NCI-H146 treated with DMSO at 0.1 percent for 48 hours (cell line): ENCODE data around the gene ADTRP.

ENCODE experiments used
- DNase-seq: peaks from one replicate; lab custom pipeline; 2025; ENCODE audit not compliant: unreplicated experiment; lab: John Stamatoyannopoulos, UW

Gene ADTRP, protein sequence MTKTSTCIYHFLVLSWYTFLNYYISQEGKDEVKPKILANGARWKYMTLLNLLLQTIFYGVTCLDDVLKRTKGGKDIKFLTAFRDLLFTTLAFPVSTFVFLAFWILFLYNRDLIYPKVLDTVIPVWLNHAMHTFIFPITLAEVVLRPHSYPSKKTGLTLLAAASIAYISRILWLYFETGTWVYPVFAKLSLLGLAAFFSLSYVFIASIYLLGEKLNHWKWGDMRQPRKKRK

DNA sequence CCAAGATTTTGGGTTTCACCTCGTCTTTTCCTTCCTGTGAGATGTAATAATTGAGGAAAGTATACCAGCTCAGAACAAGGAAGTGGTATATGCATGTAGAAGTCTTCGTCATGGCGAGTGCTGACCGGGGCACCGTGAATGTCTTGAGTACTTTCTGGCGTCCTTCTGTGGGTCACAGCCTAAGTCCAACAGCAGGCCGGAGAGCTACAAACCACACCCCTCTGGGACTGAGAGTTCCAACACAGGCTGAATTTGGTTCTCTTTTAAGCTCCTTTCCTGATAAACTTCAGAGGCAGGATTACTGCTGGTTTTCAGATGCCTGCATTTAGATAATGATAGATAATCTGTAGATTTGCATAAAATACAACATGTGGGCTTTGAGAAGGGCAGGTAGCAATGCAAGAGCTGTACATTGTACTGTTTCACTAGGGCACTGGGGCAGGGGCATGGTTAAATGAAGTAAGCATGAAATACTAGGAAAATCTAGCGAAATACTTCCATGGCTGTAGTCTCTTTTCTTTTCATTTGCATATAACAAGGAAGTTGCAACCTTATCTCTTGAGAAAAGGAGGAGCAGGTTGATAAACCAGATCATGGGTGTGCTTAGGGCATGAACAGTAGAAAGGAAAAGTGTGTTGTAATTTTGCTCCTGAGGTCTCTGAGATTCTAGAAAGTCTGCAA is at the start of gene ADTRP:
Gene ADTRP (minus strand): TSS at position 156 of the 681 bp plus-strand sequence. CDS start 44 bp downstream, at position 112.
- DNase-seq, result no peak

DNA sequence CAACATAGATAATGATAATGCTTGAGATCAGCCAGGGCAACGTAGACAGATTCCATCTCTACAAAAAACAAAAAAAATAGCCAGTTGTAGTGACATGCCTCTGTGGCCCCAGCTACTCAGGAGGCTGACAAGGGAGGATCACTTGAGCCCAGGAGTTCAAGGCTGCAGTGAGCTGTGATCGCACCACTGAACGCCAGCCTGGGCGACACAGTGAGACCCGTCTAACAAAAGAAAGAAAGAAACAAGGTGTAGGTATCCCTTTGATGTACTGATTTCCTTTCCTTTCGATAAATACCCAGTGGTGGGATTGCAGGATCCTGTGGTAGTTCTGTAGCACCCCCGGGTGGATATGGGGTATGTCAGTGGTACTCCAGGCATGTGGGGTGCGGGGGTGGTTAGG is 48.2 kb upstream of the ADTRP start:
- DNase-seq, result no peak

DNA sequence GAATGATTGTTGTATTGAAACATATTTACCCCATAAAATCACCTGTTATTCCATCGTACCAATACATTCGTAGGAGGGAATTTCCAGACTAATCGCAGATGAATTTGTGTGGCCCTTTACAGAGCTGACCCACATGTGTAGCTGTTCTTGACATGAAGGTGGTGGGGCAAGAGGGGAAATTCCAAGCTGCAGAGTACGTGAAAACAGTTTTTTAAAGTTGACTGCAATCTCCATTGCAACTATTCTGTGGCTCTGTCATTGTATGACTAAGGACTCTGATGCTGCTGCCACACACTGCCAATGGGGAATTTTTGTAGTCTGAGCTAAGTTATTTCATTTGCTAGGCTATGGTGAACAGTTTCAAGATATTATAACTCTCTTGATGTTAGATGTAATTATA is 46.4 kb upstream of the ADTRP start:
- no peak for DNase-seq

DNA sequence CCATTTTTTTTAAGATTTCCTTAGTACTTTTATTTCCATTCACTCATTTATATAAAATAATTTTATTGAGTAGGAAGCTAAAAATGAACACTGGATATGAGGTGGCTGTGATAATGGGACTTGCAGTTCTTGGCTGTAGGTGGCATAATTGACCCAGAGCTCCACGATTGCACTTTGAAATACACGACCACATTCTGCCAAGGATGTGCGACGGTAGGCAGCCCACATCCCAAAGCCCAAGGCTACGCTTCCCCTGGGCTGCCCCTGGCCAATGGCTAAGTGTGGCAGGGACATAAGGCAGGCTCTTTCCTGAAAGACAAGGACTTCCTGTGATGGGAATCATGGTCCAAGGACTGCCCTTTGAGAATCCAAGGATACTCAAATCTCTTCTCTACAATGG is 43.7 kb upstream of the ADTRP start:
- DNase-seq, result no peak

DNA sequence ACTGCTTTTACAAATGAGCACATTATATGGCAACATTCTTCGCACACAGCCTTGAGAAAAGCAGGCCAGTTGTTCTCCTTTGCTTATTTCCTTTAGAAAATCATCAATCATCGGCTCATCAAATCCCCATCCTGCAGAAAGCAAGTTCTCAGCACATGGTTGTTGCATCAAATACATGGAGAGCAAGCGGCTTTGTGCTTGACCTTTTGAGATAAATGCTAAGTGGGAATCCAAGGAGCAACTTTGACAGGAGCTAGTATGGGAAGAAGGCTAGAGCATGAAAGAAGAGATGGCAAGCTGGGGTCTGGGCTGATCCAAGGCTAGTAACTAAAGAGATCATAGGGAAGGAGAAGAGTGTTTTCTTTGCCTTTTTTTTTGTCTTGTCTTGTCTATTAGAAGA is 43.2 kb upstream of the ADTRP start:
- DNase-seq, result no peak

DNA sequence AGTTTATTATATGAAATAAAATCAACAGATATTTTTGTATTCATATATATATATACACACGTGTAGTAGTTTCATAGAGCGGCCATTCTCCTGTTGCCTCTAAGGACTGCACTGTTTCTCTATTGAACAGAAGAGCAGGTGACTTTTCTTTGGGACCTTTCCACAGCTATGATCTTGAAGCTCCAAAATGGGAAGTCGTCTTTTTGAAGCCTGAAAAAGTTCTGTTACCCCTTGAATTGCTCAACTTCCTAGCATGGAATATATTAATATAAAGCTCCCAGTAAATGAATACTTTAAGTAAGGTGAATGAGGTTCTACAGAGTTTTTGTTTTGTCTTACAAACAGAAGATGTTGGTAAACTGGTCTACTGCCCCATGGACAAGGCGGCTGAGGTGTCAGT is 42.2 kb upstream of the ADTRP start:
- no peak for DNase-seq

DNA sequence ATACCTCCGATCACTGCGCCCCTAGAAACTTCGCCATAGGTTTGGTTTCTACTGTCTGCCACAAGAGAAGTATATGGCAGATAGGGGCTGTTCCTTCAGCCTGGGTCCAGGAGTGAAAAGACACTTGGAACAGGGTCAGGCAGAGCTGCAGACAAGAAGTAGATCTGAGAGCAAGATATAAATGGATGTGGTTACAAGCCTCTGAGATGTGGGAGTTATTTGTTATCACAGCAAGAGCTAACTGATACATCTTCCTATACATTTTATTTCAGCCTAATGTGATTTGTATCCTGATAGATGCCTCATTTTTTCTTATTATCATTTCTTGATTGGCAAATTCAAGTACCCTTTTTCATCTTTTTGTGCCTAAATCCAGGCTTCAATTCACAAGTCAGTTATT is 40.9 kb upstream of the ADTRP start:
- no peak for DNase-seq

DNA sequence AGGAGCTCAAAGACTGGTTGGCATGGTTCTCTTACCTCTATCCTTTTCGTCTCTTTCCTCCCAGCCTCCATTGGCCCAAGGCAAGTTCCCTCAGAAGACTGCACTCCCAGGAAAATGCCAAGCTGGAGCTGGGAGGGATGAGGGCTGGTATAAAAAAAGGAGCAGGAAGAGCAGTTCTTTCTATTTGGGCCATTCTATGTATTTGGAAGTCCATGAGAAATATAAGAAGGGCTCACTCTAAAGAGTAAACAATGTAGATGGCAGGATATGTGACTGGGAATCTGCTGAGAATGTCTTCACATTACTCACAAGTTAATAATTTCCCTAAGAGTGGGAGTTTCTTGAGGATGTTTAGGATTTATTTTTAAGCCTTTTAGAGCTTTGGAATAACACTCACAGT is 36.6 kb upstream of the ADTRP start:
- no peak for DNase-seq

DNA sequence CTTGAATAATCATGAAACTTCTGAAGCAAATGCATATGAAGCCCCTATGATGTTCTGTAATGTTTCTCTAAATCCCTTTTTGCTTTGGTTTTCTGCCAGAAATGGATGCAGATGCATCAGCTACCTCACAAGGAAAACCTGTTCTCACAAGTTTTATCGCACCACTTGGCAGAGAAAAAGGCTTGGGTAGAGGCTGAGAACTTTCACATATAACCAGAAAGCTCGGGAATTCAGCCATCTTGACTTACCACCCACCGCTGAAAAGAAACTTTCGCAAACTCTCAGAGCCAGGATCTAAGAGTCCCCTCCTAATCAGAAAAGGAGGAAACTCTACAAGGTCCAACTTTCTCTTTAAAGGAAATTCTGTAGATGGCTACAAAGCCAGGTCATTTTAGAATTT is 36.2 kb upstream of the ADTRP start:
- no peak for DNase-seq

DNA sequence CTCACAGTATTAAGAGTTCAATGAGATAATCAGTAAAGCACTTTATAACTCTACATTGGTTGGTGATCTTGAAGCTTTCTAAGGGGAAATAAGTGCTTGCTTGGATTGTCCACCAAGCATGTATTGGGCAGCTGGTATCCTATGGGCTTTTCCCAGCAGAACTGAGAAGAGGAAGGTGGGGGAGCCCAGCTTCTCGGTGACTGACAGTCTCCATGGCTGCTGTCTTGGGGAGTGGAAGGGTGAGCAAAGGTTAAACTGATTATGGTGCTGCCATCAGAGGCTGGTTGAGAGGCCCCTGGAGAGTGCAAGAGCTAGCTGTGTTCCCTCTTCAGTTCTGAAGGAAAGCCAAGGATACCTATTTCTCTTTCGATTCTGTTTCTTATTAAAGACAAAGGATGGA is 35.5 kb upstream of the ADTRP start:
- DNase-seq, result no peak

DNA sequence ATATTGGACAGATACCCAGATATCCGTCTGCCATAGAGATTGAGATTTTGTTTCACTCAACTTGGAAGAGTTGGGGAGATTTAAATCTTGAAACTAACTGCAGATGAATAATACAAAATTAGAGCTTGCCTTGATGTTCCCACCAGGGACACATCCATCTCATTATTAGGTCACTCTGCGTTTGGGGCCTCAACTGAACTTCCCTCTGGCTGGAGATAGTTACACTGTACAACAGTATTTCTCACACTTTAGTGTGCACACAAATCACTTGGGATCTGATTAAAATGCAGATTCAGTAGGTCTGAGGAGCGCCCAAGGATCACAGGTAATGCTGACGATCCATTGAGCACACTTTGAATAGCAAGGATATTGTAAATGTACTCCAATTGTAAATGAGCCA is 35.0 kb upstream of the ADTRP start:
- no peak for DNase-seq

DNA sequence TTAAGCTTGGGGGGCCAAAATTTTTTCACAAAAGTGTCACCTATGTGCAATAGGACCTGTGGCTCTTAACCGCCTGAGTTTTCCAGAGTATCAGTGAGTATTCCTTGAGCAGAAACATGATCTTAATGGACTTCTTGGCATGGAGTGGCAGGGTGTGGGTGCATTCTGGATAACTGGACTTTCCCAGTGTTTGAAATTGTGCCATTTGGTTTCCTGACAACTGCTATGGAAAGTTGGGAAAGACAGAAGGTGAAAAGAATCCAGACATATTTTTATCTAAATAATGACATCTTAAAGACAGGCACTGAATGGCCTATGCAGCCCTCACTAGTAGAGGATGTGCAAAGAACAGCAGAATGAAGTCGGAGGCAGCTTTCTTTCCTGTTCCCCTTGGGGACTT is 34.3 kb upstream of the ADTRP start:
- no peak for DNase-seq

DNA sequence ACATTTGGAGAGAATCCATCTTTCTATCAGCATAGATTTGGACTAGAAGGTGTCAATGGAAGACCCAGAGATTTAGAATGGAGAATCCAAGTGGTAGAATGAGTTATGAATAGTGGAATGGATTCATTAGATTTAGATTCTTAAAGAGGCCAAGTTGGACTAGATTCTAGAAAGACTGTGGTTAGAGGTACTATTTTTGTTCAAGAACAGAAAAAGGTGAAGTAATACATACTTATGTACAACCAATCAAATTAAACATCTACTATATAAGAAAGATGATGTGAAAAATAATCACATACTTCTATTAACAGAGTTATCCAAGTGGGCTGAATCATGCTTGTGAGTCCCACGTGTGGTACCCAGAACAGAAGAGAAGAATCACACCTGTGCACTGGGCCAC is 33.8 kb upstream of the ADTRP start:
- DNase-seq, result no peak

DNA sequence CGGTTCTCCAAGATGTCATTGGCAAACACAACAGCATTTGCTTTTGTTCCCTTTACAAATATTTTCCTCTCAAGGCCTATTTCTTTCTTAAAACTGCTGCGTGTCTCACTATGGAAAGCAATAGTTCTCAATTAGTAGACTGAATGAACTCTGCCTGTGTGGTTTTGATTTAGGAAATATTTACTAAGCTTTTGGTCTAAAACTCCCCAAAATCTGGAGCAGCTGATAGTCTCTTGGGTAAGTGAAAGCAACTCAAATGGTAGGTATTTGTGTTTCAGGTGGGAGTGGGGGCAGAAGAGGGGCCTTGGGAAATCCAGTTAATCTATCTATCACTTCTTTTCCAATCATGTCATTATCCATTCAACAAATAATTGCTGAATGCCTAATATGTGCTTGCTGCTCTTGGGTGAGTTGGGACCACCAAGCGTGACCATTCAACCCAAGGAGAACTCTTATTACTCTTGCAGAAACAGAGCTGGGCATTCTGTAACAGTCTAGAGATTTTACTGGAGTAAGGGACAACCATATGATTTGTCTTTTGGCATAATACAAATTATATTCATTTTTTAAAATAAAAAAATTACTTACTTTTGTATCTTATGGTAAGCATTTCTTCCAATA is 33.2 kb upstream of the ADTRP start:
- DNase-seq, result no peak

DNA sequence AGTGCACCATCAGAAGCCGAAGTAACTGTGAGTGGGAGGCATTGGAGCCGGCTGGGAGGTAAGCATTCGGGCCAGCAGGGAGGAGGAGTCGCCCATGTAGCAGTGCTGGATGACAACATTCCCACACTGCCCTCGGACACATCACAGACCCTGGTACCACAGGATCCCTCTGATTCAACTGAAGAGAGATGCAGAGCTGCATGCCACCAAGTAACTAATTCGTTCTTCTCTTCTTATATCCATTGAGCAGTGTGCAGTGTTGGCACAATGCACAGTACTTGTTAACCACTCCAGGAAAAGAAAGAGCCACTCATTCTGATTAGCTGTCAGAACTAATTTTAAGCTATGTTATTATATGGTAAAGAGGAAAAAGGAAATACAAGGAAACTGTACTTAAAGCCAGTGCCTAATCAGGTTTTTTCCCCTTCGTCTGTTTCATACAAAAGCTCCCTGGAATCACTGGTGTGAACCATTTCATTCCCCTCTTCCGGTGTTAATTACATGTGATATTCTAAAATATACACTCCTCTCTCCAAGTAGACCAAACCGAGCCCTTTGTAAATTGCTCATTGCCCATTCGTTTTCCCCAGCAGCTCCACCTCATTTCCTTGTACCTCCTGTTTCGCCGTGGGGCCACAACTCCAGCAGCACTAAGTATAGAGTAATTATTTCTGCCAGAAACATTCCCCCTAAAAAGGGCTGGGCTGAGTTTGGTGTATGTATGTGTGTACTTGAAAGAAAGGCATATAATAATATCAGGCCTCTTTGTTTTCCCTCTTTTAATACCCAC is 32.4 kb upstream of the ADTRP start:
- DNase-seq, result no peak

DNA sequence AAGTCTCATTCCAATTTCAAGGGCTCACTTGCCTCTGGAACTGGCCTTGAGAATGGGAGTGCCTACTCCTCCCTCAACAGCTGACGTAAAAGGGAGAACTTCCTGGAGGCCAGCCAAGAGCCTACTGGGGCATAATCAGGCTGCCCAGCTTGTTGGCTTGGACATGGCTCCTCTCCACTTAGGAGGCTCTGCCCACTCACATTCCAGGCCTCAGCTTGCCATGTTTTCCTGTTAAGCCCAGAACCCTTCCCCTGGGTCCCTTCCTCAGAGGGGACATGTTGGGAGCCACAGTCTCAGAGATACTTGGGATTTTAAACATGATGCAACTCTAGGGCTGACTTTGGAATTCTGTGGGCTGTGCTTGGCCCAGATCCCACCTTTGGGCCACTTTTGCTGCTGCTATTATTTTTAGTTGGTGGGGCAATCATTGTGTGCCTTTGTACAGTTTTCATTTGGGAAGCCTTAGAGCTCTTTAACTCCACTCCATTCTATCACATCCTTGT is 31.5 kb upstream of the ADTRP start:
- DNase-seq, result no peak

DNA sequence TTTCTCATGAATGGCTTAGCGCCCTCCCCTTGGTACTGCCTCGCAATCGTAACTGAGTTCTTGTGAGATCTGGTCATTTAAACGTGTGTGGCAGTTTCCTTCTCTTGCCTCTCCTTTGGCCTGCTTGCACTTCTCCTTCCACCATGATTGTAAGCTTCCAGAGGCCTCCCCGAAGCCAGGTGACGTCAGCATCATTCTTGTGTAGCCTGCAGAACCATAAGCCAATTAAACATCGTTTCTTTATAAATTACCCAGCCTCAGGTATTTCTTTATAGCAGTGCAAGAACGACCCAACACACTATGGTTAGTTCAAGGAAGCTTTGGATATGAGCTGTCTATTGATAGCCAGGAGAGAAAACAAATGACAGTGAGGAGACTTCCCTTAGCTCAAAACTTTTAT is 29.5 kb upstream of the ADTRP start:
- no peak for DNase-seq

DNA sequence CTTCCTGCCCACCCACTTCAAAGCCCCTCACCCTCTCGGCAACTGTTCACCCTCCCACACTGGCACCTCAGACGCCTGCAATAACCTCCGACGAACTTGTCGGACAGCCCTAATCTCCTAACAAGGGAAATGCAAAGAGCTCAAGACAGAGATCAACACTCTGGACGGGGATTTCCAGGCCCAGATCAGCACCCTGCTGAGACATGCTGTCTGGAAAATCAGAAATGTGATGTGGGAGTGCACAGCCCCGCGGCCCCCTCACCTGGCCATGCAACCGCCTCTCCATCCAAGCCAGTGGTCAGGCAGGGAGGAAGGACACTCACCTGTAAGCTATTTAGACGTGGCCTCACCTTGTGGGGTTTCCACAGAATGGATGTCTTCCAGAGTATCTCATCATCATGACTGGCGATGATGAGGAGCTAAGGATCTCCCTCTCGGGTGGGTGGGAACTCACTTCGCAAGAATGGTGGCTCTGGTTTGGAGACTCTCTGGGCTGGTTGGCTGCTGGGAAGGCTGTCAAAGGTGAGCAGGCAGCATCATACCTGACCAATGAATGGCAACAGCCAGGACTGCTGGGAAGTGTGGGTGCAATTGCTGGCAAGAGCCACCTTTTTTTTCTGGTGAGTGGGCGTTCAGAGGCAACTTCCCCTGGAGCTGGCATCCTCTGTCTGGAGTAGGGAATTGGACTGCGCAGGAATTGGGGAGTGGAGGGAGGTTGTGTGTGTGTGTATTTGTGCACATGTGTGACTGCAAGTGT is 28.1 kb upstream of the ADTRP start:
- DNase-seq, result no peak

DNA sequence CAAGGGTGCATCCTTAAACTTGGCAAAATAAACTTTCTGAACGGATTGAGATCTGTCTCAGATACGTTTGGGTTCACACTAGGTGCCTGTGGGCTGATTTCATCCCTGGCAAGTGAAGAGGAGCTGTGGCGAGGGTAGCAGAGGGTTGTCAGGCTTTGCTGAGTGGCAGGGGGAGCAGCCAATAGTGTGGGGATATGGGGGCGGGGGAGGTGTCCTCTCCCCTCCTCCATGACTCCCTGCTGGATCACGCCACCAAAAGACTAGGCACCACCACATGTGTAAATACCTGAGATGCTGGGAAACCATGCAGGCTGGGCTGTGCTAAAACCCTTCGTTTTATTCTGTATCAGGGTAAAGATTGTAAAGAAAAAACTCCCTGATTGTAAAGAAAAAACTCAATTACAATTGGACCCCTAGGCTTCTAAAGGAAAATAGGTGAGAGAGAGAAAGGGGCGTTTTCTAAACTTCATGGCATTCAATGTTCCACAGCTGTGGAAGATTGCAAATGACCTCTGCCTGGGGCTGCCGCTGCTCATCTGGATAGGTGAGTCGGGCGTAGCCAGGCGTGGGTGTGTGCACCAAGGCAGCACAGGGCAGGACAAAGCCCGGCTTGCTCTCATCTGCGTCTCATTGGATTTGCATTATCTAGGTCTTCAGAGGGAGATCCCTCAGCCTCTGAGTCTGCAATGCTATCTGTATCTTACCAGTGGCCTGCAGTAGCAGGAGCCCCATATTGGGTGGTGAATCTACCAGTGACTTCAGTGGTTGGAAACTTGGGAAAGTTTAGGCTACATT is 26.9 kb upstream of the ADTRP start:
- no peak for DNase-seq

DNA sequence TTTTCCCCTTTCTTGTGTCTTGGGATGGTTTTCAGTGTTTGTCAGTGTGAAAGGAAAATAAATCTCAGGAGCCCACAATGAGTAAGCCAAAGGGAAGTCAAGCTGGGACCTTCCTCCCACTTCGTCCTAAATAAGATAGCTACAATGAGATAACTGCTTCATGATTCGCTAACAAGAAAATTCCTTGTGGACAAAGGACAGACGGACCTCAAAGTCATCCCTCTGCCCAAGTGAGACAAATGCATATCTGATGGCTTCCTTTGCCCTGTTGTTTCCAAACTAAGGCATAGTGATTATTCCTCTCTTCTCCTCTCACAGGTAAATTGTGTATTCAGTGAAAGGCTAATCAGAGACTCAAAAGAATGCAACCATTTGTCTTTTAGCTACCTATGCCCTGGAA is 26.1 kb upstream of the ADTRP start:
- DNase-seq, result no peak
